Measurements from ENCODE around the gene HERC5. TPM values are rescaled to one million over a fixed set of nuclear protein-coding genes. Genes with fewer than 3 reads are reported as not detected.
A peak's percentile ranks its signal among the peaks of the same experiment; 100 is the strongest.

HERC5 gene
- 0.59 TPM in 1 of 2 replicates, not detected in the other for polyA plus RNA-seq
- 0.49 and 0.69 TPM in 2 replicates for polyA minus RNA-seq

- no peak within 1 kb of the TSS for H3K9ac ChIP-seq (ENCODE audit: low read length)
- H3F3A ChIP-seq (ENCODE audit: insufficient read depth, low read length, poor library complexity, severe bottlenecking), result no peaks in the 10 kb centered on the region
- no peaks in the 10 kb centered on the region for H4K20me1 ChIP-seq (ENCODE audit: insufficient read depth)
- H3K79me2 ChIP-seq (replicated peaks; ENCODE audit: insufficient read depth, low read length), result no peaks in the 10 kb centered on the region
- H2AFZ ChIP-seq (ENCODE audit: low read depth, low read length), result peak within 1 kb of the TSS; percentile 13
- H3K9me2 ChIP-seq (ENCODE audit: insufficient read depth, low read length), result no peaks in the 10 kb centered on the region
- H3K9me3 ChIP-seq (ENCODE audit: low read length), result no peaks in the 10 kb centered on the region
- H3K36me3 ChIP-seq (ENCODE audit: insufficient read depth, low read length), result no peaks in the 10 kb centered on the region
- H3K27ac ChIP-seq (ENCODE audit: low read length), result no peak within 1 kb of the TSS
- peaks cover 48% of the 10 kb centered on the region for H3K27me3 ChIP-seq (ENCODE audit: insufficient read depth, low read depth, low read length)
- no peak for TF ChIP-seq TAF1 (IDR thresholded peaks at IDR 0.05; ENCODE audit: low read depth)
- TF ChIP-seq SMC3 (conservative IDR thresholded peaks at IDR 0.05; ENCODE audit: poor library complexity), result peak; percentile 42
- peak; percentile 61 for TF ChIP-seq CTCF (IDR thresholded peaks at IDR 0.05; ENCODE audit: poor library complexity, severe bottlenecking)
- TF ChIP-seq EP300 (conservative IDR thresholded peaks at IDR 0.05; ENCODE audit: poor library complexity, severe bottlenecking), result peak; percentile 22
- TF ChIP-seq POLR2AphosphoS5 (IDR thresholded peaks at IDR 0.05), result peak; percentile 37
- no peak for TF ChIP-seq REST (IDR thresholded peaks at IDR 0.05; ENCODE audit: borderline replicate concordance)
- peak; percentile 38 for TF ChIP-seq RAD21 (conservative IDR thresholded peaks at IDR 0.05)
- TF ChIP-seq MXI1 (conservative IDR thresholded peaks at IDR 0.05; ENCODE audit: poor library complexity, severe bottlenecking), result peak; percentile 58
- TF ChIP-seq EZH2 (IDR thresholded peaks at IDR 0.05; ENCODE audit: borderline replicate concordance, insufficient read depth, low read length, poor library complexity, severe bottlenecking), result no peak
- peak within 1 kb of the TSS; percentile 38 for H3K4me2 ChIP-seq (ENCODE audit: low read length)
- H3K4me3 ChIP-seq (ENCODE audit: low read length), result peak within 1 kb of the TSS; percentile 71
Observed at GRCh38 chr4:88456670-88457306, at the start of gene HERC5. Gene HERC5, plus strand, starts transcription at chr4:88457119. Its CDS starts 151 bp downstream, at chr4:88457270.

GRCh38 chr4:88409206-88409605 lies 47.7 kb upstream of the HERC5 start:
- H4K20me1 ChIP-seq (ENCODE audit: insufficient read depth), result no peaks in the 10 kb centered on the region

More at GRCh38 chr4:88409206-88409605, 47.7 kb upstream of the HERC5 start:
- Histone ChIP-seq H3K9me2 (ENCODE audit: insufficient read depth, low read length) (no peaks in the 10 kb centered on the region), H2AFZ (ENCODE audit: low read depth, low read length) (no peak overlapping the region), H3K79me2 (replicated peaks; ENCODE audit: insufficient read depth, low read length) (no peaks in the 10 kb centered on the region), H3K27ac (ENCODE audit: low read length) (no peak overlapping the region), H3K9me3 (ENCODE audit: low read length) (no peaks in the 10 kb centered on the region), H3K4me2 (ENCODE audit: low read length) (no peak overlapping the region), H3K4me3 (ENCODE audit: low read length) (no peak overlapping the region), H3K27me3 (ENCODE audit: insufficient read depth, low read depth, low read length) (no peaks in the 10 kb centered on the region), H3F3A (ENCODE audit: insufficient read depth, low read length, poor library complexity, severe bottlenecking) (no peaks in the 10 kb centered on the region), H3K9ac (ENCODE audit: low read length) (no peak overlapping the region), H3K36me3 (ENCODE audit: insufficient read depth, low read length) (no peaks in the 10 kb centered on the region)
- no peak for TF ChIP-seq EP300 (conservative IDR thresholded peaks at IDR 0.05; ENCODE audit: poor library complexity, severe bottlenecking)
- no peak for TF ChIP-seq RAD21 (conservative IDR thresholded peaks at IDR 0.05)
- TF ChIP-seq EZH2 (IDR thresholded peaks at IDR 0.05; ENCODE audit: borderline replicate concordance, insufficient read depth, low read length, poor library complexity, severe bottlenecking), result no peak
- no peak for TF ChIP-seq POLR2AphosphoS5 (IDR thresholded peaks at IDR 0.05)
- TF ChIP-seq TAF1 (IDR thresholded peaks at IDR 0.05; ENCODE audit: low read depth), result no peak
- no peak for TF ChIP-seq SMC3 (conservative IDR thresholded peaks at IDR 0.05; ENCODE audit: poor library complexity)
- no peak for TF ChIP-seq MXI1 (conservative IDR thresholded peaks at IDR 0.05; ENCODE audit: poor library complexity, severe bottlenecking)
- no peak for TF ChIP-seq CTCF (IDR thresholded peaks at IDR 0.05; ENCODE audit: poor library complexity, severe bottlenecking)
- TF ChIP-seq REST (IDR thresholded peaks at IDR 0.05; ENCODE audit: borderline replicate concordance), result no peak

Measured in neural cell (in vitro differentiated cells).